ENCODE results near the gene MYH2. TPM values are rescaled to one million over a fixed set of nuclear protein-coding genes. Genes with fewer than 3 reads are reported as not detected.
"Not testable (repeated sequence)": the region's sequence is repeated elsewhere in the genome, so short reads cannot be mapped to it uniquely, and the experiment has no call there.

Gene MYH2
- 0.03 TPM for polyA plus RNA-seq (ENCODE audit: insufficient read length)
- long read RNA-seq, donor 1: 0 reads
- long read RNA-seq, donor 2: 0 reads
- long read RNA-seq, donor 3: 0 reads
- long read RNA-seq, donor 4: 0 reads
- long read RNA-seq, donor 5: 0 reads
- long read RNA-seq, donor 6: 0 reads
- long read RNA-seq, donor 7: 0 reads
- long read RNA-seq, donor 8: 0 reads

DNA sequence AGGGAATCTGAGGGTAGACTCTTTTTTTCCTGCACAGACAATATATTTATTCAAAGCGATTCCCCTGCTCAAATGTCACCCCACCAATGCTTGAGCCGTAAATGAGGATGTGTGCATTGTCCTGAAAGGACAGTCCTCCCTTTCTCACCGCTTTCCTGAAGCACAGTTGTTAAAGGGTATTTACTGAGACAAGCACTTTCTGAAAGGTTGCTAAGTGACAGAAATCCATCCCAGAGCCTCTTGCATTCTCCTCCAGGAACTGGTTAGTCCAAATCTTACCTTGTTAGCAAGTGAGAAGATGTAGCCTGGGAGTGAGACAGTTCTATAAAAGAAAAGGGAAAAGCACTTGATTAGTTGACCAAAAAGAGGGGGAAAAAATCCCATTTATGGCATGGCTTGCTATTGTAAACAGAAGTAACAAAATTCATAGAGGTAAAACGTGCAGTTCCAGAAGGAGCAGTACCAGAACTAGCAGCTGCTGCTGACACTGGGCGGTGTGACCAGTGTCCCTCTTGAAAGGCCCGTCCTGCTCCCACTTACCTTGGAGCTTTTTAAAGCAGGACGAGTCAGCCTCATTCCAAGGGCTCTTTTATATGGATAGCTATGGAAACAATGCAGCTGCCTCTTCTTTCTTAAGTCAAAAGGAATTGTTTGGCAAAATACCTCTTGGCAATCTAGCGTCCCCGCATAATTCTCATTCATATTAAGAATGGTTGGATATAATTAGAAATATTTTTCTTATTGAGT, at the start of gene MYH2:
Gene MYH2 (minus strand): TSS at position 563 of the 747 bp plus-strand sequence. CDS start 1,738 bp downstream, outside the sequence.
- DNase-seq: no peak

DNA sequence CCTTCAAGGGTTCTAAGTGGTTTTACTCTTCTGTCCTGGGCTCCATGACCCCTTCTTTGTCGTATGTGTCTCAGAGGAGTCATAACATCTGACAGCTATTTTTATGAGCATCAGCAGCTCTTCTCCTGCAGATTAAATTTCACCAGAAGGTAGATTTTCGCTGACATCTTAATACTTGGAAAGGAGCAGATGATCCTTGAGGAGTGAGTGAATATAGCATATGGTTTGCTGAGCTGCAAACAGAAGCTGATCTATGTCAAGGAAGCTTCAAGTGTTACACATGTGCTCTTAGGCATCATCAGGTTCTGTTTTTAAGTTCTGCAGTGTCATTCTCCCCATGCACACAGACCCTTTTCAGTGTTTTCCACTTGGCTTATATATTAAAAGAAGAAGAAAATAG, 49.2 kb upstream of the MYH2 start:
- DNase-seq: no peak

DNA sequence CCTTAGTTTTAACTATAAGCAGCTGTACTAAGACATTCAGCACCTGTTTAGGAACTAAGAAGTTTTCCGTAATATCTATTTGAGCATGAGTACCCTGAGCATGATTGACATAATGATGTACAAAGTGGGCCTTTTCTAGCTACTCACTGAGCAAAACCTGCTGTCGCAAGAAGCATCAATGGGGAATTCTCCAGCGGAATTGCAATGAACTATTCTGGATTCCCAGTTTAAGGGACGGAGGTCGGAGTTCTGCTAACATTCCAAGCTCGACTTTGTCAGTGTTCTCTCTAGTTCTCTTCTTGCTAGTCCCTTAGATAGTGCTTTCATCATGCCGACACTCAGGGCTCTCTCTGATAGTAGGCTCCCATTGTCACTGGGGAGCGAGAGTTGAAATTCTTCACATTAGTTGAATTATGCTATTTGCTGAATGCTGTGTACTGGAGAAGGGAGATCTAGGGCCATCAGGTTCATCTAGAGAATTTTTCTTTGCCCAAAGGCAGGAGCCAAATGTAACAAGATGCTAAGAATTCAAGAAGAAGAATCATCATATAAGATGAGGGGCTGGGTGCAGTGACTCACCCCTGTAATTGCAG, 40.2 kb upstream of the MYH2 start:
- no peak for DNase-seq

DNA sequence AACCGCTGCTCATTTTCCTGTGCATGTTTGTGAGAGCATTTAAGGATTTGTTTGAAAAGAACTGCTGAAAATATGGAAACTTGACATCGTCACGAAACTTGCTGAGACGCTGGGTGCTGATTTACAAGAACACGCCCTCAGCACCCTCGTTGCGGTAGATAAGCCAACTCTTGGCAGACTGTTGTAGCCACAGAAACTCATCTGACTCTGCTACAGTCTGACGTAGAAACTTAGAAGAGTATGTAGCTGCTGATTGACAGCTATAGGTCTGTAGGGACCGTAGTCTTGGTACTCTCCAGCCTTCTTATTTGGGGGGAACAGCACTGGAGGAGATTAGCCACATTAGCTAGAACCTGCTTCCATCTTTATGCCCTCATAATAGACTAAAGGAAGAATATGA, 36.1 kb upstream of the MYH2 start:
- DNase-seq: no peak

DNA sequence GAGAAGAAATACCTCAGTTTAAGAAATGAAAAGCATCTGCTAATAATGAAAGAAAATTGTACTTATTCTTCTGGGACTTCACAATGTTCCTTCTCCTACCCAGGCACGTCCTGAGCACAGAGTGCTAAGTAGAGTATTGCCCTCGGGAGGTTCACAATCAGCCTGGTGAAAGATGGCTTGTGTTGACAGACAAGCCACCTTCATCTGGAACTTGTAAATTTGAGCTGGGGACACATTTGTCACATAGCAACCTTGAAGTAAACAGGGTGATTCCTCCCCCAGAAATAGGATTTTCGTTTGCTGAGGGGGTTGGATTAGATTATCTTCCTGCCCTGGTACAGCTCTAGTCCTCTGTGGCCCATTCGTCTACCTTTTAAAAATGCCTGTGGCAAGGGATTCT, 34.4 kb upstream of the MYH2 start:
- DNase-seq: no peak

DNA sequence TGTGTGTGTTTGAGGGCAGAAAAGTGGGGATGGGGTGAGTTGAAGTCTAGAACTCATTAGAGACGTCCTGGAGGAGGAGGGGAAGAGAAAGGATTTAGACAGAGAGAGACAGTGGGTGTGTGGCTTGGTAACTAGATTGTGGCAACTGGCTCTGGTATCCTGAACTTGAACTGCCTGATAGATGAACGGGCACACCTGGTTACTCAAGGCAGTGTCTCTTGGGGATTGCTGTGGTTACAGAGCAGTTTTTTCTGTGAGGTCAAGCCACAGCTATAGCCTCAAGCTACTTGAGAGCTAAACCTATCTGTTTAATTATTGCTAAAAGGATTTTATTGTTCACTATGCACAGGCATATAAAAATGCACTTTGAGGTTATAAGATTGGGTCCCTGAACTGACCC, 29.8 kb upstream of the MYH2 start:
- DNase-seq: no peak

DNA sequence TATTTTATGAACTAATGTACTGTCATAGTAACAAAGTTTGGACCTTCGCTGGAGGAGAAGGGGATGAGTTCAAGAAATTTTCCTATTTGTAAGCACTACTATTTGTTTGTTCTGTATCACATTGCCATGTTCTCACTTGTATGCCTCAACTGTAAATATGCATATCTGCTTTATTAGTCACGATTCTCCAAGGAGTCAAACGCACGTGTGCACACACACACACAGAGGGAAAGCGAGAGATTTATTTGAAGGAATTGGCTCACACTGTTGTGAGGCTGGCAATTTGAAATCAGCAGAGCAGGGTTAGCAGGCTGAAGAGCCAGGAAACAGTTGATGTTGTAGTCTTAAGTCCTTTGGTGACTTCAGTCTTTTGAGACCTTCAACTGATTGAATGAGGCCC, 24.9 kb upstream of the MYH2 start:
- no peak for DNase-seq

DNA sequence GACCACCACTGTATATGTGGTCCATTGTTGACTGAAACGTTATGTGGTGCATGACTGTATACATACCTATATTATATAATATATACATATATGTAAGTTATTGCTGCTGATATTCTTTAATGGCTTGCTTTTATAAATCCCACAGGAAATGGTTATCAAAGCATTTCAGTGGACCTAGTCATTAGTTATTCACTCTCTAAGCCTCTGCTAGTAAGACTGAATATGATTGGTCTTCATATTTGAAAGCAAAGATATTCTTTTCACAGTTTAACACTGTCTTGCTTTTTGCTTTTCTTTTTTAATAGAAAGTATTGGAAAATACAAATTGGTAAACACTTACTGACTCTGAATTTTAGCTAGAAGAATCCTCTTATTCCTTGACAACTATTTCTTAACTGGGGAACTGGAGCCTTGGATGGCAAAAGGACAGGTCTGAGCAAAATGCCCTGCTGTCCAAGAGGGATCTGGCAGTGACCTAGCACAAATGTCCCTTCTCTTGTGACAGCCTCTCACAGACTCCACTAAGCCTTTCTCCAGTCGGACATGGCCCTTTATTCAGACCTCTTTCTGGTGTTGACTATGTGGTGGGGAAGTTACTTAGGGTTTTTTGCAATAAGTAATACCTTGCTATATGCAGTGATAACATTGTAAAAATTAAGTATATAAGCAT, 14.7 kb upstream of the MYH2 start:
- no peak for DNase-seq

DNA sequence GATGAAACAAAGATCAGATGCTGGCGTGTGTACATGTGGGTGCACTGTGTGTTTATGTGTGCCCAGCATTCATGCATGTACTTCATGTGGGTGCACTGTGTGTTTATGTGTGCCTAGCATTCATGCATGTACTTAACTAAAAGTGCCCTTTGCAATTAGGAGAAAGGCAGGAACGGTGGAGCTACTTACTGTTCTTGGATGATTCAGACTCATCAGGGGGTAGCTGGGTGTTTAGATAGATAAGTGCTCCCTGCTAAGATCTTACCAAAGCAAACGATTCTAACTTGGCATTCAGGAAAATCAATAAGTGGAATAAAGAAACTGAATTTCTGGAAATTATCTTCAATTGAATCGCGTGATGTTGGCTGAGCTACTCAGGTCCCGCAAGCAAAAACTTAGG, 8.6 kb upstream of the MYH2 start:
- no peak for DNase-seq

DNA sequence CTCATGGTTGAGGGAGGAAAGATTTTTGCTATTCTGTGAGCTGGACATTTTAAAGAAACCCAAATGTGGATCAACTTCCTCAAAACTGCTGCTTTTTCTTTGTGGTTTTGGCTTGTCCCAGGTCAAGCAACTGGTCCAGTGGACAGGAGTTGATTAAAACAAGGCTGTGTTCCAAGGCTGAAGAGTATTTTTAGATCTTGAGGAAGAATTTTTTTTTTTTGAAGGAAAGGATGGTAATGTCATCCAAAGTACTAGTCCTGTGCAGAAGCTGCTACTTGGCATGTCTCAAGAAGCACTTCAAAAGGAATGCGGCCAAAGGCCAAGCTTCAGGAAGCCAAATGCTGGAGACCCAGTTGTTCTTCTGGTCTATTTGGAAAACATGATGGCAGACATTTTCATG, 8.0 kb upstream of the MYH2 start:
- no peak for DNase-seq

DNA sequence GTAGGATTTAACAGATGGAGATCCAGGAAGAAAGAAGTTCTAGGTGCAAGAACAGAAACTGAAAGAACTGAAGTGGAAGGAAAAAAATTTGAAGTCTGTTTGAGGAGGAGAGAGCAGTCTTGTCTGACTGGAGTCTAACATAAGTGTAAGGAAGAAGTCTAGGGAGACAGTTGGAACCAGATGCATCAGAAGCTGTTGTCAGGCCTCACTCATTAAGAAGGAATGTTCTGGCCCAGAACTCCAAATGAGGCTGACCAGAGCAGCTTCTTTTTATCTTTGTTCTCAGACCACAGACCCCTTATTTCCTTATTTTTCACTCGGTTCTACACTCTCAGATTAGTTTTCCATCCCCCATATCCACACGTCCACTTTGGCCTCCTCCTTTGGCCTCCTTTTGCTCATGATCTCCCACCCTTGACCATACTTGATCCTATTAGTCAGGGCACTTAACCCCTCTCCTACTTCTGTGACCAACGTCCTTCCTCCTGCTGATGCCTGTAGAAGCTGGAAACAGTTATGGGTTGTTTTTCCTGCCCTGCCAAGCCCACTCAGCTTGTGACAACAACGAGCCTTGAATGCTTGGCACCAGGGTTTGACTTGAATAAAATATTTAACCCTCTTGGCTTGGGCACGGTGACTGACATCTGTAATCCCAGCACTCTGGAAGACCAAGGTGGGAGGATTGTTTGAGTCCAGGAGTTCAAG, 7.0 kb upstream of the MYH2 start:
- no peak for DNase-seq

DNA sequence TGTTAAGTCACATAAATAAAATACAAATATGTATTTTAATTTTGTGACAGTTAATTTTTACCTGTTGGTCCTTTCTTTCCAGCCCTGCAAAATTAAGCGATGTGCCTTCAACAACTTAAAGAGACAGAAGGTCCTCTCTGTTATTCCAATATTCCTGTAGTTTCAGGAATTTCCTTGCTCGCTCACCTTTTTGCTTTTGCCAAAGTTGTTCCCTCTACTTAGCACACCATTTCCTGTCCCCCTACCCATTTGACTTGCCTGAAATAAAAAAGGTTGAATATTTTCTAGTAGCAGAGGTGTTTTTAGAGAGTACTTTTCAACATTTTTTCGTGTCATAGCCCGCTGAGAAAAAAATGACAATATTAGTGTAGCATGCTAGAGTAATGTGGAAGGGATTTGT, 556 bp upstream of the MYH2 start:
- no peak for DNase-seq

DNA sequence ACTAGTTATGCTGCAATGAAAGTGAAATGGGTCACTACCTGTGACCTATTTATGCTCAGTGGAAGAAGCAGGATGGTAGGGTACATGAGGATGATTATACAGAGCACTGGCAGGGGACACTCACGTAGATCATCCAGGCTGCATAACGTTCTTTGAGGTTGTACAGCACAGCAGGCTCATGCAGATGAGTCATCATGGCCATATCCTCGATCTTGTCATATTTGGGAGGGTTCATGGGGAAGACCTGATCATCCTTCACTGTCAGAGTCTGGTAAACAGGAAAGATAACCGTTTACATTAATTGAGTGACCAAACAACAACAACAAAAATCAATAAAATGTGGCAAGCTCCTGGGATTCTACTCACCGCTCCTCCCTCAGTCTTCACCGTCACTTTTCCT, 2.1 kb downstream of the MYH2 start:
- DNase-seq: no peak

DNA sequence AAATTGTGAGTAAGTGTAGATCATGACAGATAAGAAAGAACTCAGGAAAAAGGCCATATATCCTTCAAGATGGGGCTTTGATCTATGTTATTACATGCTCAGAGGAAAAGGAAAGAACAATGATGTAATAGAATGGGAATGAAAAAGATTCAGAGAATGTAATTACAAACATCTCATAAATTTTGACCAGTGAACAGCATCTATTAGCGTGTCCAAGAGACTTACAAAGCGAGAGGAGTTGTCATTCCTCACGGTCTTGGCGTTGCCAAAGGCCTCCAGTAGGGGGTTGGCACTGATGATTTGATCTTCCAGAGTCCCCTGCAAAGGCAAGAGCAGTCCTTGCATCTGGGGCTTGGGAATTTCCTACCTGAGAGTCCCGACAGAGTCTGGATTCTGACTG, 6.0 kb downstream of the MYH2 start:
- DNase-seq: not testable (repeated sequence)

DNA sequence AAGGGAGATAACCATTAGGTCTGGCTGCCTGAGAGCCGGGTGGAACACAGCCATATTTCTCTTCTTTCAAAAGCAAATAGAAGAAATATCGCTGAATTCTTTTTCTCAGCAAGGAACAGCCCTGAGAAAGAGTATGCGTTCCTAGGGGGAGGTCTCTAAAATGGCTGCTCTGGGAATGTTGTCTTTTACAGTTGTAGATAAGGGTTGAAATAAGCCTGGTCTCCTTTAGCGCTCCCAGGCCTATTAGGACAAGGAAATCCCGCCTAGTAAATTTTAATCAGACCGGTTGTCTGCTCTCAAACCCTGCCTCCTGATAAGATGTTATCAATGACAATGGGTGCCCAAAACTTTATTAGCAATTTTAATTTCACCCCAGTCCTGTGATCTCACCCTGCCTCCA, 8.3 kb downstream of the MYH2 start:
- not testable (repeated sequence) for DNase-seq

DNA sequence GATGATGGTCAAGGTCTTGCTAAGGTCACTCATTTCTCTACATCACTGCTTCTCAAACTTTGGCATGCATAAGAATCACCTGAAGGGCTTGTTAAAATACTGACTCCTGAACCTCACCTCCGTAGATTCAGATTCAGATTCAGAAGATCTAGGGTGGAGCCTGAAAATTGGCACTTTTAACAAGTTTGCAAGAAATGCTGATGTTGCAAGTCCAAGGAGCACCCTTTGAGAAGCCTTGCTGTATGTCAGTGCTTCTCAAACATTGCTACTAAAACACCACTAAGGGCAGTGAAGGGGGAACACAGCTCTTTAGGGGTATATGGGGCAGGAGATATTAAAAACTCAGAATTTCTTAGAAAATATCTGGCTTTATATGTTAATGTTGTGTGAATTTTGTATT, 17.4 kb downstream of the MYH2 start:
- no peak for DNase-seq

DNA sequence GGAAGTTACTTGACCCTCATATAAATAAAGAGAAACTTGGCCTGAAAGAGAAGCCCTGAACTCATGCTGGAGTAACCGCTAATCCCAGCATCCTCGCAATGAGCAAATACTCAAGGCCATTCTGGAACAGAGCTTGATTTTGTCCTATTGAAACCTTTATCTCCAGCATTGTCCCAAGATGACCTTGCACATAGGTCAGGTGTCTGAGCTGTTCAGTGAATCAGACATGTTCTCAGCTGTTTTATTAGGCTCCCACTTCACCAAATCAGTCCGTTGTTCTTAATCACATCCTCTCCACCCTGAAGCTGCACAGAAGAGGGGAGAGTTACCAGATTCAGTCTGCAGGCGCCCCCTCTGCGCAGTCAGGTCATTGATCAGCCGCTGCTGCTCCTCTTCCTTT, 22.0 kb downstream of the MYH2 start:
- DNase-seq: no peak

DNA sequence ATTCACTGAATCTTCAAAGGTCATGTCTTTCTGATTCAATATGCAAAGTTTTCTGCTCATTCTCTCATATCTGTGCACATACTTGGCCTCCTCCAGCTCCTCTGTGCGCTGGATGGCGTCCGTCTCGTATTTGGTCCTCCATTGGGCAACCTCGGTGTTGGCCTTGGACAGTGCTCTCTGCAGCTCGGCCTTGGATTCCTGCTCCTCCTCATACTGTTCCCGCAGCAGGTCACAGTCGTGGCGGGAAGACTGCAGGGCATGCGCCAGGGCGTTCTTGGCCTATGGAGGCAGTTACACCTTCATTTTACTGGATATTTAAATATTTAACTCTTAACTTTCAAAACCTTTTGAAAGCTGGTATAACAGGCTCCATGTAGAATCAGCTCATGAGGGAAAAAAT, 22.9 kb downstream of the MYH2 start:
- DNase-seq: no peak

DNA sequence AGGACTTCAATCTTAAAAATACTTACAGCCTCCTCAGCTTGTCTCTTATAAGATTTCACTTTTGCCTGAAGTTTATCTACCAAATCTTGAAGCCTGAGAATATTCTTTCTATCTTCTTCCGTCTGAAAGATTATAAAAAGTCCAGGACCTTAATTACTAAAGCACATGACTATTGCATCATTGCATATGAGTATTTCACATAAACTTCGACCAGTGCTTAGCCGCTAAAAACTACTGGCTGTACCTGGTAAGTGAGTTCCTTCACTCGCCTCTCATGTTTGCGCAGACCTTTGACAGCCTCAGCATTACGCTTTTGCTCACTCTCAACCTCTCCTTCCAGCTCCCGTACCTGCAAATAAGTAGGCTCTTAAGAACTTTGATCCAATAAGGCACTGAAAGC, 26.4 kb downstream of the MYH2 start:
- no peak for DNase-seq

DNA sequence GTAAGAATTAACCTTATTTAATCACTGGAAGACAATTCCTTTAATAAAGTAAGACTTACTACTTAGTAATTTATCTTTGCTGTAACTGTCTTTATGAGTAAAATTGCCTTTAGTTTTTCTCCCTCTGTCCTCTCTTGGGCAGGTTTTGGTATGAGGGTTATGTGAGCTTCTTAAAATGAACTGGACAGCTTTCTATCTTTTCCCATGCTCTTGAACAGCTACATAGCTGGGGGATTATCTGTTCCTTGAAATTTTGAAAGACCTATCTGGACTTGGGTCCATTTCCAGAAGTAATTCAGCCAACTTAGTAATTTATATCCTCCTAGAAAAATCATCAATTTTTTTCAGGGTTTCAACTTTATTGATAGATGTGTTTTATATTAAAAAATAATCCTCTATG, 27.5 kb downstream of the MYH2 start:
- DNase-seq: no peak

DNA sequence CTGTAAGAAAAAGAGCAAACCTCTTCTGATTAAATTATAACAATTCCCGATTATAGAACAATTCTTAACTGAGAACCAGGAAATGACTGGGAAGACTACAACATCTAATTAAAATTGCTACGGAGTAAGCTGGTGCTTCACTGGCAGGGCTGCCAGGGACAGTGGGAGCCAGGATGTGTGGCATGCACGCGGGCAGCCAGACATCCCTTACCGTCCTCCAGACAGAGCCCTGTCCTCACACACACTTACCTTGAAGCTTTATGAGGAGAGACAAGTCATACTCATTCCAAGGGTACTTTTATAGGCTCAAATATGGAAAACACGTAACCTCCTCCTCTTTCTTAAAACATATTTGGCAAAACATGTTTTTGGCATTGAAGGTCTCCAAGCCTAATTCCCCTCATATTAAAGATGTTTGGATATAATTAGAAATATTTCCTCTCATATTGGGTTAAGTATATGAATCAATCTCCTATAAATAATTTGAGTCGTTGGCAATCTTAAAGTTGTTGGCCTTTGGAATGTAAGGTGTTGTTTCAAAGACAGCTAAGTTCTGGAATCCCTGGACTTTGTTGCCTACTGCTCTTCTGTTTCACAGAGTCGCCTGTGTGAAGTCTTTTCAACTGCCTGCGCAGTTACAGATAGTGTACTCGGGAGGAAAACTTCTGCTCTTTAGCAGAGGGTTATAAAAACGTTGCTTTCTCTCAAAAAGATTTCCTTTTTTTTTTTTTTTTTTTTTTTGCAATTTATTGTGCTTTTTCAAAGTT, 31.0 kb downstream of the MYH2 start, which contains the start of gene MYH1:
Gene MYH1 (minus strand): TSS at position 272 of the 767 bp plus-strand sequence. CDS start 1,900 bp downstream, outside the sequence.
- DNase-seq: no peak

DNA sequence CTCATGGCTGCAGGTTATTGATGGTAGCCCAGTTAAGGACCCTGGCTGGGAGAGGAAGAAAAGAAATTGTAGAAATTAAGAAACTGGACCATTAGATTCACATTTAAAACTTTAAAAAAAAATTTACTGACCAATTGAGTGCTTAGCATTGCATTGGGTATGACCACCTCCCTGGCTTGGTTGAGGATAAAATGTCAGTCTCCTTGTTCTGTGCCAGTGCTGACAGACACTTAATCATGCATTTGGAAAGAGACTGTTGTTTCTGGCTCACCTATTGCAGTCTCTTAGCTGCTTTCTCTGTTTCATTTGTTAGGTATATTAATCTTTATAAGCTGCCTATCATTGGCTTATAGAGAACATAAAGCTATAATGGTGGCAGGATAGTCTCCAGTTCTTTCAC, 32.8 kb downstream of the MYH2 start:
- DNase-seq: no peak

Data from left kidney (tissue), 8 donors.